Measurements from ENCODE around the gene KDM6B. TPM values are rescaled to one million over a fixed set of nuclear protein-coding genes. Genes with fewer than 3 reads are reported as not detected.
A peak's percentile ranks its signal among the peaks of the same experiment; 100 is the strongest.

Gene KDM6B
- total and polyA plus RNA-seq, 9 of the 15 experiments (the other 6 are each of a cell fraction or from before 2014, with no cell fraction given), result 0.01 to 22.9 (median 2.2) TPM

GRCh38 chr17:7862692-7863437 is 28.8 kb downstream of the KDM6B start (continued):
- TF ChIP-seq ZNF583 (CRISPR knock-in tag; IDR thresholded peaks at IDR 0.05) (no peak), SMC3 (conservative IDR thresholded peaks at IDR 0.05; ENCODE audit: insufficient read depth, low read depth, low read length) (peak; percentile 46), TRIM24 (IDR thresholded peaks at IDR 0.05) (no peak), ZNF174 (CRISPR knock-in tag; IDR thresholded peaks at IDR 0.05) (no peak), ZNF384 (IDR thresholded peaks at IDR 0.05; ENCODE audit: low read depth, low read length) (peak; percentile 72; the same call in 1 of the 2 replicates), ZBTB7A (IDR thresholded peaks at IDR 0.05; ENCODE audit: borderline replicate concordance, control insufficient read depth, low read depth, low read length) (peak; percentile 42; the same call in 1 of the 2 replicates), SNRNP70 (optimal IDR thresholded peaks at IDR 0.05; ENCODE audit: low read depth, low read length) (no peak), HNRNPLL (IDR thresholded peaks at IDR 0.05; ENCODE audit: low read depth, low read length, poor library complexity, severe bottlenecking) (no peak), RAD21 (CRISPR knock-in tag; conservative IDR thresholded peaks at IDR 0.05 in 1 of 2, IDR thresholded peaks at IDR 0.05 in 1 of 2) (peak; percentile 55 to 69), EZH2 (IDR thresholded peaks at IDR 0.05; ENCODE audit: borderline replicate concordance, low read depth, low read length) (no peak), HSF4 (CRISPR knock-in tag; IDR thresholded peaks at IDR 0.05; ENCODE audit: borderline replicate concordance) (no peak), THRAP3 (IDR thresholded peaks at IDR 0.05; ENCODE audit: borderline replicate concordance) (no peak), E2F4 (CRISPR knock-in tag; IDR thresholded peaks at IDR 0.05; ENCODE audit: low read depth) (no peak), ZNF589 (CRISPR knock-in tag; IDR thresholded peaks at IDR 0.05; ENCODE audit: low read depth) (no peak), SOX6 (IDR thresholded peaks at IDR 0.05) (no peak), THRB (CRISPR knock-in tag; conservative IDR thresholded peaks at IDR 0.05) (no peak), SAP30 (IDR thresholded peaks at IDR 0.05; ENCODE audit: borderline replicate concordance, insufficient read depth, low read depth, low read length, poor library complexity, severe bottlenecking) (no peak), CCNT2 (IDR thresholded peaks at IDR 0.05; ENCODE audit: borderline replicate concordance, extremely low read depth, insufficient read length, low read depth, low read length) (no peak), SRSF9 (IDR thresholded peaks at IDR 0.05; ENCODE audit: borderline replicate concordance, low read depth, low read length) (no peak), IRF2 (CRISPR knock-in tag; IDR thresholded peaks at IDR 0.05) (no peak), NFE2 (IDR thresholded peaks at IDR 0.05; ENCODE audit: low read depth) (no peak), TAL1 (IDR thresholded peaks at IDR 0.05) (no peak), MBD1 (CRISPR knock-in tag; IDR thresholded peaks at IDR 0.05) (no peak), CC2D1A (IDR thresholded peaks at IDR 0.05) (0 out of 2 replicates have a peak, but pooled peaks have one; percentile 37)

All from K562 (cell line).